ENCODE measurements around the gene ZNF470. TPM values are rescaled to one million over a fixed set of nuclear protein-coding genes. Genes with fewer than 3 reads are reported as not detected.

ZNF470 gene
- total and polyA plus RNA-seq, 9 of the 15 experiments (the other 6 are each of a cell fraction or from before 2014, with no cell fraction given): 0.03 TPM; not detected in 8

GRCh38 chr19:56637976-56638555 is 70.8 kb downstream of the ZNF470 start (continued):
- TF ChIP-seq BRF2 (IDR thresholded peaks at IDR 0.05; ENCODE audit: borderline replicate concordance, insufficient read depth, insufficient read length): no peak
- peak; percentile 53; the same call in 1 of the 2 replicates for TF ChIP-seq ZNF12 (CRISPR knock-in tag; IDR thresholded peaks at IDR 0.05)
- TF ChIP-seq ZEB2 (IDR thresholded peaks at IDR 0.05): no peak
- no peak for TF ChIP-seq RBM25 (IDR thresholded peaks at IDR 0.05; ENCODE audit: low read depth, low read length, severe bottlenecking)
- TF ChIP-seq, protein P1, sequence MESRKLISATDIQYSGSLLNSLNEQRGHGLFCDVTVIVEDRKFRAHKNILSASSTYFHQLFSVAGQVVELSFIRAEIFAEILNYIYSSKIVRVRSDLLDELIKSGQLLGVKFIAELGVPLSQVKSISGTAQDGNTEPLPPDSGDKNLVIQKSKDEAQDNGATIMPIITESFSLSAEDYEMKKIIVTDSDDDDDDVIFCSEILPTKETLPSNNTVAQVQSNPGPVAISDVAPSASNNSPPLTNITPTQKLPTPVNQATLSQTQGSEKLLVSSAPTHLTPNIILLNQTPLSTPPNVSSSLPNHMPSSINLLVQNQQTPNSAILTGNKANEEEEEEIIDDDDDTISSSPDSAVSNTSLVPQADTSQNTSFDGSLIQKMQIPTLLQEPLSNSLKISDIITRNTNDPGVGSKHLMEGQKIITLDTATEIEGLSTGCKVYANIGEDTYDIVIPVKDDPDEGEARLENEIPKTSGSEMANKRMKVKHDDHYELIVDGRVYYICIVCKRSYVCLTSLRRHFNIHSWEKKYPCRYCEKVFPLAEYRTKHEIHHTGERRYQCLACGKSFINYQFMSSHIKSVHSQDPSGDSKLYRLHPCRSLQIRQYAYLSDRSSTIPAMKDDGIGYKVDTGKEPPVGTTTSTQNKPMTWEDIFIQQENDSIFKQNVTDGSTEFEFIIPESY (CRISPR knock-in tag; IDR thresholded peaks at IDR 0.05): peak; percentile 70
- no peak for TF ChIP-seq ZBTB9 (CRISPR knock-in tag; IDR thresholded peaks at IDR 0.05)
- no peak for TF ChIP-seq ZC3H11A (IDR thresholded peaks at IDR 0.05; ENCODE audit: low read depth, low read length)
- TF ChIP-seq, protein P2, sequence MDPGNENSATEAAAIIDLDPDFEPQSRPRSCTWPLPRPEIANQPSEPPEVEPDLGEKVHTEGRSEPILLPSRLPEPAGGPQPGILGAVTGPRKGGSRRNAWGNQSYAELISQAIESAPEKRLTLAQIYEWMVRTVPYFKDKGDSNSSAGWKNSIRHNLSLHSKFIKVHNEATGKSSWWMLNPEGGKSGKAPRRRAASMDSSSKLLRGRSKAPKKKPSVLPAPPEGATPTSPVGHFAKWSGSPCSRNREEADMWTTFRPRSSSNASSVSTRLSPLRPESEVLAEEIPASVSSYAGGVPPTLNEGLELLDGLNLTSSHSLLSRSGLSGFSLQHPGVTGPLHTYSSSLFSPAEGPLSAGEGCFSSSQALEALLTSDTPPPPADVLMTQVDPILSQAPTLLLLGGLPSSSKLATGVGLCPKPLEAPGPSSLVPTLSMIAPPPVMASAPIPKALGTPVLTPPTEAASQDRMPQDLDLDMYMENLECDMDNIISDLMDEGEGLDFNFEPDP (CRISPR knock-in tag; IDR thresholded peaks at IDR 0.05): no peak
- TF ChIP-seq MTF1 (CRISPR knock-in tag; IDR thresholded peaks at IDR 0.05; ENCODE audit: borderline replicate concordance): no peak
- no peak for TF ChIP-seq GMEB1 (CRISPR knock-in tag; IDR thresholded peaks at IDR 0.05)
- no peak for TF ChIP-seq ZNF740 (CRISPR knock-in tag; IDR thresholded peaks at IDR 0.05)
- no peak for TF ChIP-seq ZNF740 (tag; IDR thresholded peaks at IDR 0.05)
- TF ChIP-seq GATAD2B (IDR thresholded peaks at IDR 0.05; ENCODE audit: borderline replicate concordance): no peak
- TF ChIP-seq NCOR1 (IDR thresholded peaks at IDR 0.05): no peak
- no peak for TF ChIP-seq ZNF551 (CRISPR knock-in tag; IDR thresholded peaks at IDR 0.05)
- TF ChIP-seq SIN3B (IDR thresholded peaks at IDR 0.05; ENCODE audit: low read depth): no peak
- TF ChIP-seq ELF4 (CRISPR knock-in tag; IDR thresholded peaks at IDR 0.05): no peak
- peak; percentile 79; the same call in 1 of the 2 replicates for TF ChIP-seq ETV5 (CRISPR knock-in tag; IDR thresholded peaks at IDR 0.05; ENCODE audit: low read depth)
- TF ChIP-seq ZFX (CRISPR knock-in tag; IDR thresholded peaks at IDR 0.05): peak; percentile 21; the same call in 1 of the 2 replicates
- peak; percentile 95 for TF ChIP-seq MIER1 (IDR thresholded peaks at IDR 0.05; ENCODE audit: low read depth)
- no peak for TF ChIP-seq TBP (optimal IDR thresholded peaks at IDR 0.05; ENCODE audit: low read depth, low read length)

All from K562 (cell line).